ENCODE measurements around the gene ZNF326. TPM values are rescaled to one million over a fixed set of nuclear protein-coding genes. Genes with fewer than 3 reads are reported as not detected.
"Not testable (repeated sequence)": the region's sequence is repeated elsewhere in the genome, so short reads cannot be mapped to it uniquely, and the experiment has no call there.

Gene ZNF326
- total RNA-seq, 1 donor from 2014 or later = 18.0 TPM

GRCh38 chr1:89978755-89979154 lies 16.2 kb upstream of the ZNF326 start:
- no peak overlapping the region for H3K4me3 ChIP-seq
- ATAC-seq (no peak), DNase-seq (no peak)
- intact Hi-C loops (cut with DNase I) = no loop called here
- TF ChIP-seq CTCF (IDR thresholded peaks at IDR 0.05) = no peak
- H3K36me3 ChIP-seq = no peaks in the 10 kb centered on the region
- no peaks in the 10 kb centered on the region for H3K27me3 ChIP-seq
- peaks cover 4% of the 10 kb centered on the region for H3K4me1 ChIP-seq
- no peaks in the 10 kb centered on the region for H3K9me3 ChIP-seq
- H3K27ac ChIP-seq = no peak overlapping the region

GRCh38 chr1:89980605-89981004 lies 14.3 kb upstream of the ZNF326 start:
- intact Hi-C loops (cut with DNase I) = no loop called here
- no peak for ATAC-seq
- DNase-seq = no peak
- H3K4me1 ChIP-seq = no peaks in the 10 kb centered on the region
- no peaks in the 10 kb centered on the region for H3K9me3 ChIP-seq
- H3K36me3 ChIP-seq = no peaks in the 10 kb centered on the region
- no peak overlapping the region for H3K27ac ChIP-seq
- H3K4me3 ChIP-seq = no peak overlapping the region
- TF ChIP-seq CTCF (IDR thresholded peaks at IDR 0.05) = no peak
- H3K27me3 ChIP-seq = no peaks in the 10 kb centered on the region

GRCh38 chr1:89982846-89983245 lies 12.1 kb upstream of the ZNF326 start:
- ATAC-seq; H3K36me3 ChIP-seq; DNase-seq; H3K27me3 ChIP-seq; H3K9me3 ChIP-seq; H3K4me1 ChIP-seq; H3K27ac ChIP-seq; H3K4me3 ChIP-seq; intact Hi-C loops (cut with DNase I): not testable (repeated sequence)

GRCh38 chr1:89984564-89985116 lies 10.3 kb upstream of the ZNF326 start:
- not testable (repeated sequence) for H3K36me3 ChIP-seq, H3K9me3 ChIP-seq, H3K27ac ChIP-seq, DNase-seq, H3K4me3 ChIP-seq, H3K27me3 ChIP-seq, H3K4me1 ChIP-seq, ATAC-seq
- intact Hi-C loops (cut with DNase I) = loop anchor here (5.0 kb wide), 1 partner anchor 177 kb away; no protein-coding TSS in a partner anchor

DNA sequence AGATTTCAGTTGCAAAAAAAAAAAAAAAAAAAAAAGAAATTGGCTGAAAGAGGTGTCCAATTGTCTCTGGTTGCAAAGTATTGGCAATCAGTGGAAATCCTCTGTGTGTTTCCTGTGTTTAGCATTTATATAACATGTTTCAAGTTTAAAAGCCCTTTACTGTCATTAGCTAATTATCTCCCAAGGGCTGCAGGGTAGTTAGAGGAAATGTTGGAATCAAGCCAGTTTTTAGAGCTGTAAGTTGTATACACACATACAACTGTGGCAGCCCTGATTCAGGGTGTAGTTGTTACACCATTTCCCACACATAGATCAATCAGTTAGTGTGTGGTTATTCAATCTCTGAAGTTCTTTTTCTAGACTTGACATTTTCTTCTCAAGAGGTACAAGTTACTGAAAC lies 8.9 kb upstream of the ZNF326 start:
- intact Hi-C loops (cut with DNase I) = loop anchor here (5.0 kb wide), 1 partner anchor 179 kb away; no protein-coding TSS in a partner anchor
- H3K4me3 ChIP-seq = no peak overlapping the region

DNA sequence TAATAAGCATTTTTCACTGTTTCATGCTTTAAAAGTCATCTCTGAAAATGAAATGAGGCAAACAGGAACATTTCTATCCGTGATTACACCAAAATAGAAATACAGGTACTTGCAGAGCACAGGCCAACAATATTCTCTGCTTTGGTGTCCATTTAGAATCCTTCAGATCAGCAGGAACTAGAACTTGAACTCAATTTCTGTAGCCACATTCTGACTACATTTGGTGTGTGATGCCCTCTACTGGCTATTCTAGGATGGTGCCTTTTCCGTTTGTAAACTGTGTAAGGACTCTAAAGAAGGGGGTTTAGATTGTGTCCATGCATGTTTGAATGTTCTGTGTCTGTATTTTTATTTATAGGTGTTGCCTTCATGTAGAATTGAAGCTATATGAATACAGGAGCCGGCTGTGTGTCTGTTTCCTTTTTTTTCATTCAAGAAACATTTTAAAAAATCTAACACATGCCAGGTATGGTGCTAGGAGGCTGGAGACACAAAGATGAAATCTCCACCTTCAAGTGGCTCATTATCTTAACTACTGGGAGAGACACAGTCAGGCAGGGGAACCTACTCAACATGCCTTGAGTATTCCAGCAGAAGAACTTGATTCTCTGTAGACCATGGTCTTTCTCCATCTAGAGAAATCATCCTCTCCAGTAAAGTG lies 7.6 kb upstream of the ZNF326 start:
- Histone ChIP-seq H3K27me3 (no peaks in the 10 kb centered on the region), H3K36me3 (no peaks in the 10 kb centered on the region), H3K4me1 (no peaks in the 10 kb centered on the region), H3K4me3 (no peak overlapping the region), H3K27ac (no peak overlapping the region), H3K9me3 (no peaks in the 10 kb centered on the region)
- intact Hi-C loops (cut with DNase I) = loop anchor here (5.0 kb wide), 1 partner anchor 180 kb away; no protein-coding TSS in a partner anchor
- peak; percentile 97 for ATAC-seq
- DNase-seq = no peak
- TF ChIP-seq CTCF (IDR thresholded peaks at IDR 0.05) = peak; percentile 92

More for the DNA sequence above, 8.9 kb upstream of the ZNF326 start:
- no peak for ATAC-seq
- Histone ChIP-seq H3K9me3 (no peaks in the 10 kb centered on the region), H3K4me1 (no peaks in the 10 kb centered on the region), H3K36me3 (no peaks in the 10 kb centered on the region), H3K27me3 (no peaks in the 10 kb centered on the region), H3K27ac (no peak overlapping the region)
- DNase-seq = no peak
- no peak for TF ChIP-seq CTCF (IDR thresholded peaks at IDR 0.05)
